ENCODE results near the gene RAP2B.
"Not testable (repeated sequence)": the region's sequence is repeated elsewhere in the genome, so short reads cannot be mapped to it uniquely, and the experiment has no call there.

GRCh38 chr3:153155786-153156185 lies 6.2 kb upstream of the RAP2B start:
- not testable (repeated sequence) for TF ChIP-seq CTCF (IDR thresholded peaks at IDR 0.05; ENCODE audit: insufficient read depth, low read length); POLR2AphosphoS5 (IDR thresholded peaks at IDR 0.05; ENCODE audit: low read depth); REST (IDR thresholded peaks at IDR 0.05; ENCODE audit: insufficient replicate concordance, low read depth); SPI1 (IDR thresholded peaks at IDR 0.05; ENCODE audit: borderline replicate concordance, low read depth); GABPA (IDR thresholded peaks at IDR 0.05; ENCODE audit: low read depth)

Measured in HL-60 (cell line).